UCSD-AML1 (cell line): Measurements from ENCODE around the gene MPZL1.
"Not testable (repeated sequence)": the region's sequence is repeated elsewhere in the genome, so short reads cannot be mapped to it uniquely, and the experiment has no call there.

Source experiments
- DNase-seq: peaks from one replicate; lab custom pipeline; 2025; ENCODE audit not compliant: unreplicated experiment; lab: John Stamatoyannopoulos, UW

The MPZL1 gene

GRCh38 chr1:167806235-167806634 lies 84.5 kb downstream of the MPZL1 start:
- DNase-seq = not testable (repeated sequence)

- DNase-seq = not testable (repeated sequence)
Measured at GRCh38 chr1:167806676-167807075, 84.9 kb downstream of the MPZL1 start.

- DNase-seq = no peak
Measured at GRCh38 chr1:167808104-167808503, 86.3 kb downstream of the MPZL1 start.

- DNase-seq = no peak
Measured at GRCh38 chr1:167808690-167809089, 86.9 kb downstream of the MPZL1 start.

GRCh38 chr1:167812972-167813371 lies 91.2 kb downstream of the MPZL1 start:
- no peak for DNase-seq

- DNase-seq = no peak
Measured at GRCh38 chr1:167815650-167816049, 93.9 kb downstream of the MPZL1 start.

- no peak for DNase-seq
Measured at GRCh38 chr1:167819849-167820683, 98.3 kb downstream of the MPZL1 start.

- DNase-seq = no peak
Measured at GRCh38 chr1:167820684-167821355, 99.0 kb downstream of the MPZL1 start.

GRCh38 chr1:167821356-167821685 lies 99.5 kb downstream of the MPZL1 start:
- DNase-seq = no peak

- DNase-seq = no peak
Measured at GRCh38 chr1:167821969-167822685, 100.3 kb downstream of the MPZL1 start.

GRCh38 chr1:167824163-167824794 lies 102.5 kb downstream of the MPZL1 start:
- no peak for DNase-seq

- DNase-seq = no peak
Measured at GRCh38 chr1:167825419-167826079, 103.8 kb downstream of the MPZL1 start.

GRCh38 chr1:167826127-167826526 lies 104.3 kb downstream of the MPZL1 start:
- no peak for DNase-seq

GRCh38 chr1:167829868-167830267 lies 108.1 kb downstream of the MPZL1 start:
- no peak for DNase-seq

GRCh38 chr1:167830668-167831067 lies 108.9 kb downstream of the MPZL1 start:
- DNase-seq = not testable (repeated sequence)

GRCh38 chr1:167832693-167833092 lies 110.9 kb downstream of the MPZL1 start:
- DNase-seq = no peak

- no peak for DNase-seq
Measured at GRCh38 chr1:167833904-167834303, 112.1 kb downstream of the MPZL1 start.

- DNase-seq = no peak
Measured at GRCh38 chr1:167836197-167836596, 114.4 kb downstream of the MPZL1 start.

GRCh38 chr1:167837326-167837725 lies 115.5 kb downstream of the MPZL1 start:
- DNase-seq = no peak

- no peak for DNase-seq
Measured at GRCh38 chr1:167839009-167839408, 117.2 kb downstream of the MPZL1 start.
